HCT116 (cell line): ENCODE measurements around the gene IRAK1BP1.

Source experiments
- POLR2AphosphoS5 ChIP-seq: IDR thresholded peaks from 2 replicates; pipeline ENCODE4 v1.6.1; 2011; ENCODE audit warnings: mild to moderate bottlenecking, low read depth, low read length, moderate library complexity
- YY1 ChIP-seq: IDR thresholded peaks from 2 replicates; pipeline ENCODE4 v1.6.1; 2011; ENCODE audit warnings: low read length, low read depth, moderate library complexity, mild to moderate bottlenecking; ENCODE audit not compliant: insufficient replicate concordance; ENCODE audit errors: extremely low read depth
- TF ChIP-seq, protein P1 (sequence below): IDR thresholded peaks from 2 replicates; pipeline ENCODE4 v1.6.1; 2012
- TF ChIP-seq, protein P2 (sequence below), 3 experiments: fragments of 200-600 bp in 1 of 3; sonication (generic) in 1 of 3; IDR thresholded peaks in 2 of 3; conservative IDR thresholded peaks in 1 of 3; 2 replicates each; pipeline ENCODE4 v1.5.1; 2012 to 2017; ENCODE audit warnings: low read depth in 2 of 3, low read length in 2 of 3, antibody characterized with exemption in 1 of 3, borderline replicate concordance in 1 of 3, control low read depth in 1 of 3, mild to moderate bottlenecking in 1 of 3, mixed read lengths in 1 of 3, mixed run types in 1 of 3, moderate library complexity in 1 of 3; ENCODE audit not compliant: insufficient read depth in 1 of 3

DNA sequence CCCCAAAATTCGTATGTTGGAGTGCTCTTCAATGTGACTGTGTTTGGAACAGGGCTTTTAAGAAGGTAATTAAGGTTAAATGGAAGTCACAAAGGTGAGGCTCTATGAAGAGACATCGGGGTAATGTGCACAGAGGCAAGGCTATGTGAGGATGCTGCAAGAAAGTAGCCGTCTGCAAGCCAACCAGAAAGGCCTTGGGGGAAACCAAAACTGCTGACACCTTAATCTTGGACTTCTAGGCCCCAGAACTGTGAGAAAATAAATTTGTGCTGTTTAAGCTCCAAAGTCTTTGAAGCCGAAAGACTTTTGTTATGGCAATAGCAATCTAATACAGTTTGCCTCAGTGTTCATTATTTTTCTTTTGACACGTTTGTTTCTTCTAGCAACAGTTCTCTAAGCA lies 2.4 kb upstream of the IRAK1BP1 start:
- TF ChIP-seq POLR2AphosphoS5 (no peak), YY1 (no peak)
- TF ChIP-seq, protein P1, sequence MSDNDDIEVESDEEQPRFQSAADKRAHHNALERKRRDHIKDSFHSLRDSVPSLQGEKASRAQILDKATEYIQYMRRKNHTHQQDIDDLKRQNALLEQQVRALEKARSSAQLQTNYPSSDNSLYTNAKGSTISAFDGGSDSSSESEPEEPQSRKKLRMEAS: no peak
- TF ChIP-seq, protein P2, sequence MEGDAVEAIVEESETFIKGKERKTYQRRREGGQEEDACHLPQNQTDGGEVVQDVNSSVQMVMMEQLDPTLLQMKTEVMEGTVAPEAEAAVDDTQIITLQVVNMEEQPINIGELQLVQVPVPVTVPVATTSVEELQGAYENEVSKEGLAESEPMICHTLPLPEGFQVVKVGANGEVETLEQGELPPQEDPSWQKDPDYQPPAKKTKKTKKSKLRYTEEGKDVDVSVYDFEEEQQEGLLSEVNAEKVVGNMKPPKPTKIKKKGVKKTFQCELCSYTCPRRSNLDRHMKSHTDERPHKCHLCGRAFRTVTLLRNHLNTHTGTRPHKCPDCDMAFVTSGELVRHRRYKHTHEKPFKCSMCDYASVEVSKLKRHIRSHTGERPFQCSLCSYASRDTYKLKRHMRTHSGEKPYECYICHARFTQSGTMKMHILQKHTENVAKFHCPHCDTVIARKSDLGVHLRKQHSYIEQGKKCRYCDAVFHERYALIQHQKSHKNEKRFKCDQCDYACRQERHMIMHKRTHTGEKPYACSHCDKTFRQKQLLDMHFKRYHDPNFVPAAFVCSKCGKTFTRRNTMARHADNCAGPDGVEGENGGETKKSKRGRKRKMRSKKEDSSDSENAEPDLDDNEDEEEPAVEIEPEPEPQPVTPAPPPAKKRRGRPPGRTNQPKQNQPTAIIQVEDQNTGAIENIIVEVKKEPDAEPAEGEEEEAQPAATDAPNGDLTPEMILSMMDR (IDR thresholded peaks at IDR 0.05 in 2 of 3, conservative IDR thresholded peaks at IDR 0.05 in 1 of 3; ENCODE audit: borderline replicate concordance in 1 of 3, insufficient read depth in 1 of 3, low read depth in 2 of 3, low read length in 2 of 3): no peak
